B cell (primary cell): ENCODE data around the gene ZNF732. TPM values are rescaled to one million over a fixed set of nuclear protein-coding genes. Genes with fewer than 3 reads are reported as not detected.

ENCODE experiments used
- ATAC-seq: fragments of 200-7000 bp; cut with Tn5 transposase; one replicate; pipeline ENCODE4 v1.10.0; 2021; ENCODE audit warnings: low read depth, mild to moderate bottlenecking, moderate number of reproducible peaks, moderate library complexity
- CTCF ChIA-PET: fragments of 350-600 bp; sonication (Branson Sonifier 250); formaldehyde crosslinking; loops from one replicate; lab custom pipeline; 2021; ENCODE audit warnings: antibody characterized with exemption, inconsistent platforms; lab: Charles Lee
- POLR2A ChIA-PET: fragments of 350-600 bp; sonication (Branson Sonifier 250); formaldehyde crosslinking; loops from one replicate; lab custom pipeline; 2021; ENCODE audit warnings: antibody characterized with exemption; lab: Charles Lee
- DNase-seq: peaks from one replicate; pipeline ENCODE4 v3.0.0; 2013
- H2AFZ ChIP-seq: 2 replicates; pipeline ENCODE4 v1.6.1; 2012; ENCODE audit warnings: mild to moderate bottlenecking, low read depth, low read length; ENCODE audit not compliant: insufficient read depth, poor library complexity, severe bottlenecking
- H3K27ac ChIP-seq, 2 donors: 1 replicate in 1 of 2; 2 replicates in 1 of 2; pipeline ENCODE4 v1.5.1; 2012 to 2013; ENCODE audit warnings: low read length in 2 of 2, mild to moderate bottlenecking in 2 of 2, moderate library complexity in 1 of 2
- H3K27me3 ChIP-seq, 4 experiments: fragments of 200-600 bp in 1 of 4; sonication (generic) in 1 of 4; replicated peaks in 1 of 4; 1 replicate in 2 of 4; 2 replicates in 2 of 4; pipeline versions ENCODE4 v1.6.1 to v1.7.0; 2013 to 2016; ENCODE audit warnings: low read length in 3 of 4, mild to moderate bottlenecking in 2 of 4, mixed read lengths in 1 of 4, moderate library complexity in 1 of 4; ENCODE audit not compliant: insufficient read depth in 4 of 4, control insufficient read depth in 3 of 4; ENCODE audit errors: control extremely low read depth in 1 of 4
- H3K36me3 ChIP-seq, 2 experiments: replicated peaks in 1 of 2; 1 replicate in 1 of 2; 2 replicates in 1 of 2; pipeline versions ENCODE4 v1.6.1 to v1.7.1; 2013; ENCODE audit warnings: low read length in 1 of 2; ENCODE audit not compliant: insufficient read depth in 2 of 2, control insufficient read depth in 1 of 2; ENCODE audit errors: control extremely low read depth in 1 of 2, extremely low read depth in 1 of 2
- H3K4me1 ChIP-seq, 2 donors: fragments of 200-600 bp in 1 of 2; sonication (generic) in 1 of 2; 1 replicate in 1 of 2; 2 replicates in 1 of 2; pipeline versions ENCODE4 v1.5.1 to v1.6.1; 2013 to 2017; ENCODE audit warnings: low read length in 2 of 2; ENCODE audit not compliant: control insufficient read depth in 2 of 2, insufficient read depth in 2 of 2
- H3K4me2 ChIP-seq: replicated peaks from 2 replicates; pipeline ENCODE3; 2012; ENCODE audit warnings: mild to moderate bottlenecking, low read depth, low read length; ENCODE audit not compliant: poor library complexity, severe bottlenecking
- H3K4me3 ChIP-seq, 5 experiments: fragments of 200-600 bp in 1 of 5; sonication (generic) in 1 of 5; 1 replicate in 3 of 5; 2 replicates in 2 of 5; pipeline versions ENCODE4 v1.5.1 to v1.7.0; 2011 to 2016; ENCODE audit warnings: low read length in 4 of 5, mild to moderate bottlenecking in 4 of 5, low read depth in 2 of 5, control low read depth in 1 of 5, moderate library complexity in 1 of 5; ENCODE audit not compliant: insufficient read depth in 1 of 5; ENCODE audit errors: control extremely low read depth in 1 of 5, extremely low read depth in 1 of 5
- H3K79me2 ChIP-seq: fragments of 200-600 bp; sonication (generic); one replicate; pipeline ENCODE4 v1.6.0; 2016; ENCODE audit warnings: low read length; ENCODE audit not compliant: control insufficient read depth, insufficient read depth
- H3K9ac ChIP-seq: fragments of 200-600 bp; sonication (generic); 2 replicates; pipeline ENCODE4 v1.6.1; 2017; ENCODE audit warnings: mild to moderate bottlenecking, low read length, moderate library complexity
- H3K9me3 ChIP-seq, 3 donors: one replicate each; pipeline versions ENCODE4 v1.6.1 to v1.7.1; 2013; ENCODE audit warnings: low read length in 2 of 3; ENCODE audit not compliant: control insufficient read depth in 2 of 3, insufficient read depth in 1 of 3; ENCODE audit errors: control extremely low read depth in 1 of 3
- H4K20me1 ChIP-seq: 2 replicates; pipeline ENCODE4 v1.6.0; 2012; ENCODE audit warnings: mild to moderate bottlenecking, low read length; ENCODE audit not compliant: insufficient read depth, control insufficient read depth, poor library complexity, severe bottlenecking
- H3K27ac Mint-ChIP-seq: one replicate; pipeline ENCODE4 v1.8.0; 2021; ENCODE audit warnings: mixed read lengths
- H3K27me3 Mint-ChIP-seq: one replicate; pipeline ENCODE4 v1.8.0; 2021; ENCODE audit warnings: mixed read lengths
- H3K4me1 Mint-ChIP-seq: one replicate; pipeline ENCODE4 v1.8.0; 2021; ENCODE audit warnings: mixed read lengths
- H3K4me3 Mint-ChIP-seq: one replicate; pipeline ENCODE4 v1.8.0; 2021; ENCODE audit warnings: mixed read lengths
- H3K9me3 Mint-ChIP-seq: one replicate; pipeline ENCODE4 v1.8.0; 2022; ENCODE audit warnings: mixed read lengths; ENCODE audit not compliant: insufficient read depth
- EZH2 ChIP-seq: IDR thresholded peaks from 2 replicates; pipeline ENCODE4 v1.6.1; 2012; ENCODE audit warnings: borderline replicate concordance, low read depth, mild to moderate bottlenecking, moderate library complexity, low read length; ENCODE audit not compliant: insufficient read depth, poor library complexity, severe bottlenecking
- WGBS: methylation state at CpG from one replicate; pipeline ENCODE4 v1.1.5; 2013; ENCODE audit warnings: missing lambda C conversion rate; ENCODE audit not compliant: insufficient coverage; 5-methylcytosine and 5-hydroxymethylcytosine counted together
- intact Hi-C: fragments of 100-400 bp; cut with micrococcal nuclease; formaldehyde crosslinking; loops from one replicate; pipeline ENCODE4 v1.10.0; 2022
- polyA plus RNA-seq: library from polyadenylated mRNA; depleted of rRNA; stranded (reverse); fragments of >200 nt; gene quantifications from 2 replicates; pipeline ENCODE4 v1.2.3, GENCODE V29; 2012
- total RNA-seq, 2 donors: library from RNA; stranded (reverse); fragments of 120-200 nt in 1 of 2; gene quantifications; 1 replicate in 1 of 2; 2 replicates in 1 of 2; pipeline versions ENCODE4 v1.2.3 to v1.2.4, GENCODE V29; 2013 to 2022
- TF ChIP-seq, protein P1 (sequence below): fragments of 200-600 bp; IDR thresholded peaks from one replicate; pipeline ENCODE4 v1.8.0; 2022; ENCODE audit warnings: antibody characterized with exemption, mild to moderate bottlenecking

ZNF732 gene
- total and polyA plus RNA-seq, 2 donors (not counting 1 experiment from before 2014, with no cell fraction given), result not detected

DNA sequence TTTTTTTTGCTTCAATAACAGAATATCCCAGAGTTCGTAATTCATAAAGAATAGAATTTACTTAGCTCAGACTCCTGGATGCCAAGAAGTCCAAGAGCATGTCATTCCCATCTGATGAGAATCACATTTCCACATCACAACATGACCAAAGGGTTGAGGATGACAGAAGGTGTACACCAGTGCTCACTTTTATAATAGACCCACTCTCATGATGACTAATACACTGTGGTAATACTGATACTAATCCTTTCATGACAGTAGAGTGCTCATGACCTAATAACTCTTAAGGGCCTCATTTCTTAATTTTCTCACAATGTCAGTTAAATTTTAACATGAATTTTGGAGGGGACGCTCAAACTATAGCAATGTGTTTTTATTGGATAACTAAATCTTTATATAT, 69.2 kb downstream of the ZNF732 start:
- Histone ChIP-seq H3K27me3 (no peaks in the 10 kb centered on the region), H3K9me3 (peaks cover 0 to 13% (median 2%) of the 10 kb centered on the region in 3 donors), H4K20me1 (no peaks in the 10 kb centered on the region), H3K9ac (no peak overlapping the region), H3K4me3 (no peak overlapping the region), H3K27ac (no peak overlapping the region), H3K4me2 (no peak overlapping the region), H3K79me2 (no peaks in the 10 kb centered on the region), H3K36me3 (no peaks in the 10 kb centered on the region), H2AFZ (no peak overlapping the region), H3K4me1 (no peaks in the 10 kb centered on the region)
- no CpG with 5 or more reads among the region's 2 CpGs for WGBS
- Mint-ChIP-seq H3K9me3 (peaks cover 4% of the 10 kb centered on the region), H3K4me3 (no peak overlapping the region), H3K4me1 (no peaks in the 10 kb centered on the region), H3K27ac (no peak overlapping the region), H3K27me3 (no peaks in the 10 kb centered on the region)
- POLR2A ChIA-PET, result no interaction called here
- TF ChIP-seq, protein P1, sequence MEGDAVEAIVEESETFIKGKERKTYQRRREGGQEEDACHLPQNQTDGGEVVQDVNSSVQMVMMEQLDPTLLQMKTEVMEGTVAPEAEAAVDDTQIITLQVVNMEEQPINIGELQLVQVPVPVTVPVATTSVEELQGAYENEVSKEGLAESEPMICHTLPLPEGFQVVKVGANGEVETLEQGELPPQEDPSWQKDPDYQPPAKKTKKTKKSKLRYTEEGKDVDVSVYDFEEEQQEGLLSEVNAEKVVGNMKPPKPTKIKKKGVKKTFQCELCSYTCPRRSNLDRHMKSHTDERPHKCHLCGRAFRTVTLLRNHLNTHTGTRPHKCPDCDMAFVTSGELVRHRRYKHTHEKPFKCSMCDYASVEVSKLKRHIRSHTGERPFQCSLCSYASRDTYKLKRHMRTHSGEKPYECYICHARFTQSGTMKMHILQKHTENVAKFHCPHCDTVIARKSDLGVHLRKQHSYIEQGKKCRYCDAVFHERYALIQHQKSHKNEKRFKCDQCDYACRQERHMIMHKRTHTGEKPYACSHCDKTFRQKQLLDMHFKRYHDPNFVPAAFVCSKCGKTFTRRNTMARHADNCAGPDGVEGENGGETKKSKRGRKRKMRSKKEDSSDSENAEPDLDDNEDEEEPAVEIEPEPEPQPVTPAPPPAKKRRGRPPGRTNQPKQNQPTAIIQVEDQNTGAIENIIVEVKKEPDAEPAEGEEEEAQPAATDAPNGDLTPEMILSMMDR, result no peak
- TF ChIP-seq EZH2, result no peak
- CTCF ChIA-PET, result no interaction called here
- no peak for ATAC-seq
- intact Hi-C loops, result no loop called here
- no peak for DNase-seq

DNA sequence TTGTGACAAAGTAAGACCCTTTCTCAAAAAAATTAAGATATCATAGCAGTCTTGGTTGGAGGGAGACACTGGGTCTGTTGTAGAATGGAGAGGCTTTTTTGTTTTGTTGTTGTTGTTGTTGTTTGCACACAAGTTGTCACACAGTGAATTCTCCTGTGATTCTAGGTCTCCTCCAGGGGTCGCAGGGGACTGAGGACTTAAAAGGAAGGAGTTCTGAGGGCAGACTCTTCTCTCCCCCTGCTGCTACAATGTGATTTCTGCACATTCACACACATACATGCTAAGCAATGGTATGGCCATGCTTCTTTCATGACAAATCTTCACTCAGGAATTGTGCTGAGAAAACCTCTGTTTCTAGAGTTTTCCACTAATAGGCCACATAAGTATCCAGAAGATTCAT, 71.1 kb downstream of the ZNF732 start:
- H4K20me1 ChIP-seq, result no peaks in the 10 kb centered on the region
- no peak overlapping the region for H3K4me3 ChIP-seq
- DNase-seq, result no peak
- no peak overlapping the region for H2AFZ ChIP-seq
- no peak overlapping the region for H3K4me3 Mint-ChIP-seq
- H3K27me3 Mint-ChIP-seq, result no peaks in the 10 kb centered on the region
- no peaks in the 10 kb centered on the region for H3K27me3 ChIP-seq
- H3K27ac Mint-ChIP-seq, result no peak overlapping the region
- H3K9me3 ChIP-seq, result peaks cover 3 to 19% (median 3%) of the 10 kb centered on the region in 3 donors
- H3K9me3 Mint-ChIP-seq, result peaks cover 12% of the 10 kb centered on the region
- ChIA-PET CTCF (no interaction called here), POLR2A (no interaction called here)
- no peaks in the 10 kb centered on the region for H3K36me3 ChIP-seq
- H3K9ac ChIP-seq, result no peak overlapping the region
- no peak for ATAC-seq
- H3K79me2 ChIP-seq, result no peaks in the 10 kb centered on the region
- TF ChIP-seq, protein P1, result no peak
- no peak for TF ChIP-seq EZH2
- H3K27ac ChIP-seq, result no peak overlapping the region
- no peak overlapping the region for H3K4me2 ChIP-seq
- WGBS, result no CpG with 5 or more reads among the region's 1 CpG
- H3K4me1 ChIP-seq, result no peaks in the 10 kb centered on the region
- H3K4me1 Mint-ChIP-seq, result no peaks in the 10 kb centered on the region
- intact Hi-C loops, result no loop called here
